Fibroblast of skin of right biceps (primary cell): ENCODE data around the gene DRC1.

ENCODE experiments used
- DNase-seq: peaks from one replicate; pipeline ENCODE4 v3.0.0-alpha.2; 2013

DRC1 gene

DNA sequence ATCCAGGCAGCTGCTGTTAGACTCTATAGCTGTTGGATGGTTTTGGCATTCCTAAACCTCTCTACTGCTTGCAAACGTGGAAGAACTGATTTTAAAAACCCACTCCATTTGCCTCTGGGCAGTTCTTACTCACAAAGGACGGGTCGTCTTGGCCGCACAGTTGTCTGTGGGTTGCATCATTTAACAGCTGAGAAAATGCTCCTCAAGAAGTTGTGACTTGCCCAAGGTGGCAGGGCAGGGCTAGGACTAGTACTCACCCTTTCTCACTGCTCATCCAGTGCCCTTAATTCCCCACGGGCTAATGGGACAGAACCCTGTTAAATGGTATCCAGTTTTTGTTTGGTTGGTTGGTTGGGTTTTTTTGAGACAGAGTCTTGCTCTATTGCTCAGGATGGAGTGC is 997 bp upstream of the DRC1 start:
- no peak for DNase-seq

DNA sequence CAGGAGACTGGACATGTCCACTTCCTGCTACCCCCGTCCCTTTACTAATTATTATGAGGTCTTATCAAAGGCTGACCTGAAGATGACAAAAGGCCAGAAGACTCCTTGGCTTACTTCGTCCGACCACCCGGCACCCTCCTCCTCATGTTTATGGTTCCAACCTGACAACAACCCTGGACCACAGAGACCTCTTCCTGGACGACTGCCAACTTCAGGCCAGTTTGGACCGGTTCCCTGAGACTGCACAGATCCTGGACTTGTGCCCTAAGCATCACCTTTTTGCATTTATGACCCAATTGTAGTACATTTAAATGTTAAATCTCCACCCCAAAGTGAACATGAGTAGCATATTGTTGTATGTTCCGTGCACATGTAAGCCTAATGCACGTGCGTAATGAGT is 5.8 kb downstream of the DRC1 start:
- DNase-seq = no peak

DNA sequence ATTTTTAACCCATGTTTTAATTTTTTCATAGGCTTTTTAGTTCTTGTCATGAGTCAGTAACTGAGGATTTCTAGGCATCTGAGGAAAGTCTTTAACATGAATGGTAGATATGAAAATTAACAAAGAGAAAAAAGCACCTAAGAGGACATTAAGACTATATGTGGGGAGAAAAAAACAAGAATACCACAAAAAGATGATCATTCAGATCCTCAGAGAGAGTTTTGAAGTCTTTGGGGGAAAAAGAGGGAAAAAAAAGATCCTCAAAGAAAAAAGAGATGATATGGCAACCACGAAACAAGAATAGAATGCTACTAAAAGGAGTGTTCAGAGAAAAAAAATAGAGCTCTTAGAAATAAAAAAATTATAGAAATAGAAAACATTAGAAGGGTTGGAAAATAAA is 8.1 kb downstream of the DRC1 start:
- DNase-seq = no peak

DNA sequence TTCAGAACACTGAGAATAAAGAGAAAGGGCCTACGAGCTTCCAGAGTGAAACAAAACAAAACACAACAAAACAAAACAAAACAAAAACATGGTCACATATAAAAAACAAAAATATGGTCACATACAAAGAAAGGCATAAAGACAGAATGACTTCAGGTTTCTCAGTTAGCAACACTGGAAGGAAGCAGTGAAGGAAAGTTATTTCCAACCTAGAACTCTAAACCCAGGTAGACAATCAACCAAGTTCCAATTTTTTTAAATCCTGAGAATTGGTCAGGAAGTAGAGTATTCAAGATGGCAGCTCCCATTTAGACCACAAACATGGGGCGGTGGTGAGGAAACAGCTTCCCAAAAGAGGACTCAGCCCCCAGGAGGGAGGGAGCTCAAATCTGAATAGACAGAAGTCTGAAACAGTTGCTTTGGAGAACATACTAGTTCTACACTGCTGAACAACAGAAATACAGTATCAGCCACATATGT is 9.1 kb downstream of the DRC1 start:
- no peak for DNase-seq

DNA sequence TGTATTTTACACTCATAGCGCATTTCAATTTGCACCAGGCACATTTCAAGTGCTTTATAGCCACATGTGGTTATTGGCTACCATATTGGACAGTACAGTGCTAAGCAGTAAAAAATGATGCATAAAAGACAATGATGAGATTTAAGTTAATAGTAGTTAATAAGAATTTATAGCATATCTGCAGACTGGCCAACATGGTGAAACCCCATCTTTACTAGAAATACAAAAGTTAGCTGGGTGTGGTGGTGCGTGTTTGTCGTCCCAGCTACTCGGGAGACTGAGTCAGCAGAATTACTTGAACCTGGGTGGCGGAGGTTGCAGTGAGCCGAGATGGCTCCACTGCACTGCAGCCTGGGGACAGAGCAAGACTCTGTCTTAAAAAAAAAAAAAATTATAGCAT is 9.7 kb downstream of the DRC1 start:
- DNase-seq = no peak

DNA sequence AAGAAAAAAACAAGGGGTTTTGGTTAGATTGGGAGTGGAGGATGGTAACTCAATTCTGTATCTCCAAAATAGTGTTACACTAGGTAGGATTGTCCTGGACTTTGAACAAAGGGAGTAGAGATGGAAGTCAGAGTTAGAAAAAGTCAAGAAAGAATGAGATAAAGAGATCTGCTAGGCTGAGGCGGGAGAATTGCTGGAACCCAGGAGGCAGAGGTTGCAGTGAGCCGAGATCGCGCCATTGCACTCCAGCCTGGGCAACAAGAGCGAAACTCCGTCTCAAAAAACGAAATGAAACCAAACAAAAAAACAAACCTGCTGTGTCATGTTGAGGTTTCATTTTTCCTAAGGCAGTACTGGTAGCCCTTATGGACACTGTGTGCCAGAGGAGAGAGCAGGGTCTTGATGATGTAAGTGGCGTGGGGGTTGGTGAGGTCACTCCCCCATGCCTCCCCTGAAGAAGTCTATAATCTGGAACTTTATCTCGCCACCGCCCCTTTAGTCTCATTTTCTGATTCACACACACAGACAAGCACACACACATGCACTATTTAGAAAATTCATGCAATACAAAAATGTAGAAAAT is 10.5 kb downstream of the DRC1 start:
- no peak for DNase-seq

DNA sequence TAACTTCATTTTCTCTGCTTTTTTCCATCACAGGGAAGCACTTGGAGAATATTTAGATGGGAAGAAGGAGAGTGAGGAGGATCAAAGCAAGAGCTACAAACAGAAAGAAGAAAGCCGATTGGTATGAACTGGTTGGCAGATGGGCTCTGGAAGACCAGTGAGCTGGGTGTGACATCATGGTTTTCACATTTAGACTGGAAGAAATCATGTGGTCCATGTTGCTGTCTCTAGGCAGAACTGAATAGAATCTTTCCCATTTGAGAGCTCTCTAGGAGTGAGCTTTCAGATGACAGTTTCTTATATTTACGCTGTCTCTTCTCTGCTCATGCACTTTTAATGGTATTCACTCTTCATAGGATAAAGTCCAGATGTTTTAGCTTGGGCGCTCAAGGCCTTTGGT is 12.6 kb downstream of the DRC1 start:
- no peak for DNase-seq

DNA sequence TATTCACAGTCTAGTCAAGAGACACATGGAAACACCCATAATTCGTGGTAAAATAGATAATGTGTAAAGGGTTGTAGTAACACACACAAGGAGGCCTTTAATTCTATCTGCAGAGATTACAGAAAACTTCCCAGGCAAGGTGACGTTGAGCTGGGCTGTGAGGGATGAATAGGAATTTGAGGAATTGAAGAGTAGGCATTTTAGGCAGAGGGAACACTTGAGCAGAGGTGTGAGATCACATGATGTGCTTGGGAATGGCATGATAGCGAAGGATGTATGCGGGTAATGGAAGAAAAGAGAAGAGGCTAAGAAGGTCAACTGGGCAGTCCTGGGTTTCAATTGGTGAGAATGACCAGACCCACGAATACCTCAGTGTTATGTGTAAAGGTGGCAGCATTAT is 20.2 kb downstream of the DRC1 start:
- no peak for DNase-seq

DNA sequence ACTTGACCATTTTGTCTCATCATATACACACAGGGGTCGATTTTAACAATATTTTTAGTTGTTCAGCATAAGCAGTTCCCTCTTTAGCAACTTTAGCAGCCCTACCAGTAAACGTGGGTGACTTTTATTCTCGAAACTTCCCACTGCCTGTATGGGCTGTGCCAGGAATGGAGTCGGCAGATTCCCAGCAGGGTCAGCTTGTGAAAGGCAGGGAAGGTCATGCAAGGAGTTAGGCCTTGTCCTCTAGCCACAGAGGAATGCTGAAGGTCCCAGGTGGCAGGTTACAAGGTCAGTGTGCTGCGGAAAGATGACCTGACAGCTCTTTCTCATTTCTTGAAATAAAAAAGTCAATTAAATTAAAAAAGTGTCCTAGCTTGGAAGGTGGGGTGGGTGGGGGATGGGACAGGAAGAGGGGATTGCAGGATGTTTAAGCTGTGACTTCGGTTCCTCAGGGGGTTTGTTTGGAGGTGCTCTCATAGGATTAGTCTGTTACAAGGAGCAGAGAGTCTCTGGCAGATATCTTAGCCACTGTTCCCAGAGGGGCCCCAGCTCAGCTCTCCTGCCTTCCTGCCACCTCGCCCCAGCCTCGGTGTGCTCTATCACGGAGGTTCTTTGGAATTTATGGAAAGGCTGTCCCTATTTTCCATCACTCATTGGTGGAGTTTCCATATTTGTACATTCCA is 21.4 kb downstream of the DRC1 start:
- no peak for DNase-seq

DNA sequence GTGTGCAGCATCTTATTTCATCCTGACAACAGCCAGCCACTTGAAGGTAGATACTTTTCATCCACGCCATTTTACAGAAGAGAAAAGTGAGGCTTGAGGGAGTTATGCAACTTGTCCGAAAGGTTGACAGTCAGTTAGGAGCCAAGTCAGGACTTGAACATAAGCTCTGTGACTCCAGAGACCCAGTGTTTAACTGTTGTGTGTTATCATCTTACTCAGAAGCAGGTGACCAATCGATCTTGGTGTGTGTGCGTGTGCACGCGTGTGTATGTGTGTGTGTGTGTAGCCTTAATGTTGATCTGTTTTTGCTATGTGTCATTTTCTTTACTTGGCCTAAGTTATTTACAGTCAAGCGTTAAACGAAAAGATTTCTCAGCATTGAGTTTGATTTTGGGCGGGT is 22.0 kb downstream of the DRC1 start:
- no peak for DNase-seq

DNA sequence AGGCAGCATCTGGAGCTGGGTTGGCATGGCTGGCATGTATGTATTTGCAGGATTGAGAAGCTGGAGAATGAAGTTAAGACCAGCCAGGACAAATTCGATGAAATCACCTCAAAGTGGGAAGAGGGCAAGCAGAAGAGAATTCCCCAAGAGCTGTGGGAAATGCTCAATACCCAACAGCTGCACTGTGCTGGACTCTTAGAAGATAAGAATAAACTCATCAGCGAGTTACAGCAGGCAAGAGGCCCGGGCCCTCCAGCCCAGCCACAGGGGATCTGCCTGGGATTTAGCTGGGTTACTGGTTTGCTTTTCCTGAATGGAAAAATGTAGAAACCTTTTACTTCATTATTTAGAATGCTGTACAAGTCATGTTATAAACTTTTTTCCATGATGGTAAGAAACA is 22.5 kb downstream of the DRC1 start:
- no peak for DNase-seq

DNA sequence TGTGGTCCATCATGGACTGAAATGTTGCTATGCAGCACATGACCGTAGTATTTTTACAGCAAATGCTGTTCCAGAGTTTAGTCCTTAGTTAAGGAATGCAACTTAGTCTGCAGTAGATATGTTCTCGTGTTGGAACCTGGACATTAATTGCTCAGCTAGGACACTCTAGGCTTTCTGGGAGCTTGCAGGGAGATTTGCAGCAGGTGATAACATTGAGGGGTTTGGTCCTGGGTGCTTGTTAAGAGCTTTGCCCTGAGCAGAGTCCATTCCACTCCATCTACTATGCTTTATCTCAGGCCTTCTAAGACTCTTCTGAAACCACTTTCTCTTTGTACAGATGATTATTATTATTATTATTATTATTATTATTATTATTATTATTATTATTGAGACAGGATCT is 27.1 kb downstream of the DRC1 start:
- no peak for DNase-seq

DNA sequence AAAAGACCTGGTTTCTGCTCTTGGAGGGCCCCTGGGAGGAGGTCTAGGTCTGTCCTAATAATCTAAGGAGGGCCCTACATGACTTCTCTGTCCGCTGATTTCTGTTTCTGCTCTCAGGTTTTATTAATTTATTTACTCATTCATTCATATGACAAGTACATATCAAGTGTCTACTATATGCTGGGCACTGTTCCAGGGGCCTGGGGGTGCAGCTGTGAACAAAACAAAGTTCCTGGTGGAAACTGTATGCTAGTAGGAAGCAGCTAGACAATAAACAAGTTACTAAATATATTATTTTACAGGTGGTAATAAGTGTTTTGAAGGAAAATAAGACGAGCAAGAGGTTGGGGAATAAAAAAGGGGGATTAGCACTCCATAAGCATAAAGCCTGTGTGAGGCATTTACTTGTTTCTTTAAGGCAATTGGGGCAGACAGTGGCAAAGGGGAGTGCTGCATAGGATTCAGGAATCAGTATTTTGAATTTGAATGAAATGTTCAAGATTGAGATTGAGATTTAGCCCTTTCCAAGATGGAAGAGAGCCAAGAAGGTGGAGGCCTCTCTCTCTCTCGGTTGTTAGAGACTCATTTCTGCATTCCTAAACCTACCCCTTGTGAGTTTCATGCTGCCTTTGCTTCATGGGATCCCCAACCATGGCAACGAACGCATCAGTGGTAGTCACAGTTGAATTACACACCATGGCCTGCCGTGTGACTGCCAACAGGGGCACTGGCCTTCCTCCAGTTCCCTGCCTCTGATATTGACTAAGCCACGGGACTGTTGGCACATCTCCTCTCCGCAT is 28.3 kb downstream of the DRC1 start:
- peak; percentile 19 for DNase-seq

DNA sequence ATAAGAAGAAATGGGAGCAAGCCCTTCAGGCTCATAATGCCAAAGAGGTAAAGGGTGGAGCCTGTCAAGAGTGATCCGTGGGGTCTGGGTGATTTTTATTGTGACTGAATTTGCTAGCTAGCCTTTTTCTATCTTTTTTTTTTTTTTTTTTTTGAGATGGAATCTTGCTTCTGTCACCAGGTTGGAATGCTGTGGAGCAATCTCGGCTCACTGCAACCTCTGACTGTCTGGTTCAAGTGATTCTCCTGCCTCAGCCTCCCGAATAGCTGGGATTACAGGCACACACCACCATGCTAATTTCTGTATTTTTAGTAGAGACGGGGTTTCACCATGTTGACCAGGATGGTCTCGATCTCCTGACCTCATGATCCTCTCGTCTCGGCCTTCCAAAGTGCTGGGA is 29.1 kb downstream of the DRC1 start:
- DNase-seq = peak; percentile 13

DNA sequence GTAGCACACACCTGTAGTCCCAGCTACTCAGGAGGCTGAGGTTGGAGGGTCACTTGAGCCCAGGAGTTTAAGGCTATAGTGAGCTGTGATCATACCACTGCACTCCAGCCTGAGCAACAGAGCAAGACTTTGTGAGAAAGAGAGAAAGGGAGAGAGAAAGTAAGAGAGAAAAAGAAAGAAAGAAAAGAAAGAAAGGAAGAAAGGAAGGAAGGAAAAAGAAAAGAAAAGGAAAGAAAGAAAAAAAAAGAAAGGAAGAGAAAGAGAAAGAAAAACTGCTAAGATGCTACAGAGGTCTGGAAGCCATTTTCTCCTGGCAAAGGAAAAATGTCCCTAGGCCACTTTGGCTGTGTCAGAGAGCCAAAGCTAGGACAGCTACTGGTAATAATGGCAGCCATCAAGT is 30.6 kb downstream of the DRC1 start:
- no peak for DNase-seq

DNA sequence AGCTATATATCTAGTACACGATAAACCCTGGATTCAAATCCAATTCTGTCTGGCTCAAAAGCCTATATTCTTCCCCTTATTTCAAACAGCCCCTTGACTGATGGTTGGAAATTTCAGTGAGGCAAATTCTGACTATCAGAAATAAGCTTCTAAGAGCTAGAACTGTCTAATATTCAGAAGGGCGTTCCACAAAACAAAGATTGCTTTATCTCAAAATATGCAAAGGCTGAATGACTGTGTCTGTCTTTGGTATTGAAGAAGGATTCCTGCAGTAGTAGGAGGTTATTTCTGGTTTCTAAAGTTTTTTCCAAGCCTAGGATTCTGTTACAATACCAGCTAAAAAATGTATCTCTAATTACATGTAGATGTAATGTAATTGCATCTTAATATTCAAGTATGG is 31.1 kb downstream of the DRC1 start:
- DNase-seq = no peak

DNA sequence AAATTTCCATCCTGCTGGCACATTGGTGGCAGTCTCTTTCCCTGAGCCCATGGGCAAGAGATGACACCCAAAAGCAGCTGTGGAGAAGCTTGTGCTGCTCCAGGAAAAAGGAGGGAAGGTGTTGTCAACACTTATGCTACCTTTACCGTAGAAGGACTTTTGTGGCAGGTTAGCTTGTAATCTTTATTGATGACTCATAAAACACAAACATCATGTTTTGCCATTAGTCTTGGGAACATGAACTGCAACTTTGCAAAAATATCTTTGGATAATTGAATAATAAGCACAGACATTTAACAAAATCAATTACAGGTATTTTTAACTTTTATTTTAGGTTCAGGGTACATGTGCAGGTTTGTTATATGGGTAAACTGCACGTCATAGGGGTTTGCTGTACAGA is 33.4 kb downstream of the DRC1 start:
- no peak for DNase-seq

DNA sequence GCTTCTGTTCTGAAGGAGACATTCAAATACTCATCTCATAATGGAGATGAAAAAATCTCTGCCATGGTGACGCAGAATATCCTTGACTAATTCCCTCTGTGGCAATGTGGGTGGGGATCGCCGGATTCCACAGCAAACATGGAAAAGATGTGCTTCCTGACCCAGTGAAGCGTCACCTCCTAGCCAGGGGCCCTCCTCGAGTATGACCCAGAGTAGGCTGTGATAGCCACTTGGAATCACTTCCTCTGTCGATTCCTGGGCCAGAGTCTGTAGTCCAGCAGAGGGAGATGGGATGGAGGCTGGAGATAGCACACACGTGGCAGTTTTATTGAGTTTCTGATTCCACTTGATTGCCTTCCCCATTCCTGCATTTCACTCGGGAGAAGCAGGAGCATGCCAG is 36.8 kb downstream of the DRC1 start:
- peak; percentile 72 for DNase-seq

DNA sequence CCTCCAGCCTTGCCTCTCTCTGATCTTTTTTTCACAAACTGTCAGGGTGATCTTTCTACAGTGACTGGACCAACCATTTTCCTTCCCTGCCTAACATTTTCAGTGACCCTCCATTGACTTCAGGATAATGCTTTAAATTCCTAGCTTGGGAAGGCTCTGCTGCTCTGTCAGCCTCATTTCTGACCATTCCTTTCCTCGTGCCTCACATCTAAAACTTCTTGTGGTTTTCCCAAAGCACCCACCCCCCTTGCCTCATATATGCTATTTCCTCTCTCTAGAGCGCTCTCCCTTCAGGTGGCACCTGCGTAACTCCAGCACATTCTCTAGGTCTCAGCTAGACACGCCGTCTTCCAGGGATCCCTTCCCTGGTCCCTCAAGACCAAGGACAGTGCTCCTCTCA is 37.2 kb downstream of the DRC1 start:
- DNase-seq = peak; percentile 54

DNA sequence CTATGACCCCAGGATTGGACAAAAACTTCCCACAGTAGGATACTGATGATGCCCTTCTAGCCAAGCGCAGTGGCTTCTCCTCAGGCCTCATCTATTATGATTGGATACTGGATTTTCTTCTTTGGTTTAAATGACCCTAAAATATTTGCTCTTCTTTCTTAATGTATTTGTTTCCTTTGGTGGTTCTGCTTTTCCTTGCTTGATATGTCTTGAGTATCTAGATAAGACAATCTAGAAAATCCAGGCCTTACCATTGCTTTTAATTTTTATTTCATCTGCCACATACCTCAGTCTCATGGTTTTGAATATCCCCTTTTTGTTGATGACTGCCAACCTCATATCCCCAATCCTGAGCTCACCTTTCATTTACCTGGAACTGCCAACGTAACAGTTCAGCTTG is 40.6 kb downstream of the DRC1 start:
- no peak for DNase-seq

DNA sequence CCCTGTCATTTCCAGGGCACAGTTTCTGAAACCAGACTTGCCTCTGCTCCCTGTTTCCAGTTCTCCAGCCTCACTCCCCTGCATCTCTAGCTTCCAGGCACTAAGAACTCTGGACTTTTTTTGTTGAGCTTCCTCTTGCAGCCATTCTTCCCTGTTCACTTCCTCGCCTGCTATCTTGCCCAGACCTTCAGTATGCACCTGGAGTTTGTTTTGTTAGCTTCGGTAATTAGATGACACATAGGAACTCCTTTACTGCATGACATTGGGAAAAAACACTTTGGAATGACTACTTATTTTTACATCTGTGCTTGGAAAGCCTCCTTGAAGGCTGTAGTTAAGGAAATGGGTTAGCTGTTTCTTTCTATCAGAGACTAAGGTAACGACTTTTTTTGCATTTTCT is 41.0 kb downstream of the DRC1 start:
- no peak for DNase-seq

DNA sequence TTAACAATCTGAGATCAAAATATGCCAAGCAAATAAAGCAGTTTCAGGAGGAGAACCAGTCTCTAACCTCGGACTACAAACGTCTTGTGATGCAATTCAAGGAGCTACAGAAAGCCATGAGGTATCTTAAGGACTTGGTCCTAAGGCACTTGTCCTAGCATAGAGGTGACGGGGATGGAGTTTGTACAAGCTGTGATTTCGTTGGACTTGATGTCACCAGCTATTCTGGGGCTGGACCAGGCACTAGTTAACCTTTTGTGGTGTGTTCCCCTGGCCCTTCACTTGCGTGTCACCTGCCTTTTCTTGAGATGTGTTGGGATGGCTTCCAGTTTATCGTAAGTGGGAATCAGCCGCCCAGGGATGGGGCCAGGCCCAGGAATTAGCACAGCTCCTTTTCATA is 42.5 kb downstream of the DRC1 start:
- no peak for DNase-seq

DNA sequence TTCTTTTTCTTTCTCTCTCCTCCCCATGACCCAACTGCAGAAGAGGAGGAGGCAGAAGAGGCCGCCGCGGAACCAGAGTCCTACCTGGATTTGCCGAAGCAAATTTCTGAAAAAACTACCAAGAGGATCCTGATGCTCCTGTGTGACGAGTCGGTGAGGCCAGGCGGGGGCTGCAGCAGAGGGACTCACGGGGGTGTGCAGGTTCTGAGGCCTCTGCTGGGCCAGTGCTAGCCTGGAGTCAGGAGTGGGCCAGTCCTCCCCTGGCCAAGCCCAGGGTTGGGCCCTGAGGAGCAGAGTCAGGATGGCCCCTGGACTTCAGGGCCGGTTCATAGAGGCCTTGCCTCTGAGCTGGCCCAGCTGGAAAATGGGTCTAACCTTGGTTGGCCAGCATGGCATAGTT is 46.9 kb downstream of the DRC1 start:
- DNase-seq = no peak

DNA sequence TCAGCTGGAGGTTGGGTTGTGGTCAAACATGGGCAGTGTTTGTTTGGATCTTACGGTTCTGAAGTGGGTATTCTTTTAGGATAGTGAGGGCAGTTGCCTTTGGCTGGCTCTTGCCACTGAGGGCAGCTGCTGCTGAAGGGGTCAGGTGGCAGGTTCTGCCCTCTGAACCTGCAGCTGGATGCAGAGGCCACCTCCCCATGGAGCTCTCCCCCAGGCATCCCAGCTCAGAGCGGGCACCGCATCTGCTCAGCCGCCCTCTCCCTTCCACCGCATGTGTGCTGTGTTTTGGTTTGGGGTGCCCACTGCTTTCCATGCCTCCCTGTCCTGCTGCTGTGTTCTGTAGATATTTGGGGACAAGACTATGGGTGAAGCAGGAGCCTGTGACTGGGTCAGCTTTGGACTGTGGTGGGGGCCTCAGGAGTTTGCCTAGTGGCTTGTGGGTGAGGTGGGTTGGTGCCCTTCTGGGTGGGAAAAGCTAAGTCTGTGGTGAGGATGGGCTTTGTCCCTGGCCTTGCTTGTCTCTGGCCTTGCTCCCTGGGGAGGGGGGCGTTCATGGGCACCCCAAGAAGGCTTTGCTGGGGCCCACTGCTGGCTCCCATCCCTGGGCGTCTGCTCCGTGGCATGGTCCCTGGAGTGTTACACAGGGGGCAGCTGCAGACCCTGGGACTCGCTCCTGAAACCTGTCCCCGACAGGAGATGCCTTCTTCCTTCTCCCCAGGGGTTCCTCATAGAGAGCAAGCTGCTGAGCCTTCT is 47.7 kb downstream of the DRC1 start:
- no peak for DNase-seq
